Dendritic cell treated with granulocyte-macrophage colony-stimulating factor and Interleukin-4, amounts not matched to agents 40 ng/mL and 50 ng/mL, for 4 days (primary cell): ENCODE results near the gene CHD2.
"Not testable (repeated sequence)": the region's sequence is repeated elsewhere in the genome, so short reads cannot be mapped to it uniquely, and the experiment has no call there.

ENCODE experiments used
- H3K27ac Mint-ChIP-seq: one replicate; pipeline ENCODE4 v1.8.0; 2022; ENCODE audit warnings: mild to moderate bottlenecking, mixed read lengths
- H3K27me3 Mint-ChIP-seq: one replicate; pipeline ENCODE4 v1.8.0; 2022; ENCODE audit warnings: mild to moderate bottlenecking, mixed read lengths
- H3K36me3 Mint-ChIP-seq: one replicate; pipeline ENCODE4 v1.8.0; 2022; ENCODE audit warnings: low read depth, mixed read lengths
- H3K4me1 Mint-ChIP-seq: one replicate; pipeline ENCODE4 v1.8.0; 2022; ENCODE audit warnings: low read depth, mixed read lengths
- H3K4me3 Mint-ChIP-seq: one replicate; pipeline ENCODE4 v1.8.0; 2022; ENCODE audit warnings: mild to moderate bottlenecking, moderate library complexity, mixed read lengths
- H3K9me3 Mint-ChIP-seq: one replicate; pipeline ENCODE4 v1.8.0; 2022; ENCODE audit warnings: mixed read lengths
- intact Hi-C: fragments of 100-400 bp; cut with micrococcal nuclease; formaldehyde crosslinking; loops from one replicate; pipeline ENCODE4 v1.15.0; 2022

Gene CHD2

GRCh38 chr15:93033434-93034045 is 133.4 kb downstream of the CHD2 start:
- H3K36me3 Mint-ChIP-seq, result peaks cover 6% of the 10 kb centered on the region
- no peak overlapping the region for H3K4me3 Mint-ChIP-seq
- peaks cover 48% of the 10 kb centered on the region for H3K4me1 Mint-ChIP-seq
- H3K27me3 Mint-ChIP-seq, result peaks cover 20% of the 10 kb centered on the region
- H3K9me3 Mint-ChIP-seq, result no peaks in the 10 kb centered on the region
- intact Hi-C loops, result no loop called here
- H3K27ac Mint-ChIP-seq, result peak overlapping the region; percentile 8

- Mint-ChIP-seq H3K4me3 (no peak overlapping the region), H3K9me3 (no peaks in the 10 kb centered on the region), H3K36me3 (peaks cover 4% of the 10 kb centered on the region), H3K27me3 (peaks cover 21% of the 10 kb centered on the region), H3K4me1 (peaks cover 39% of the 10 kb centered on the region), H3K27ac (no peak overlapping the region)
- intact Hi-C loops, result no loop called here
Observed at GRCh38 chr15:93034512-93034911, 134.4 kb downstream of the CHD2 start.

- intact Hi-C loops, result no loop called here
- peaks cover 39% of the 10 kb centered on the region for H3K4me1 Mint-ChIP-seq
- peaks cover 26% of the 10 kb centered on the region for H3K27me3 Mint-ChIP-seq
- H3K36me3 Mint-ChIP-seq, result no peaks in the 10 kb centered on the region
- no peak overlapping the region for H3K4me3 Mint-ChIP-seq
- H3K27ac Mint-ChIP-seq, result peak overlapping the region; percentile 70
- H3K9me3 Mint-ChIP-seq, result no peaks in the 10 kb centered on the region
Observed at GRCh38 chr15:93035092-93035915, 135.2 kb downstream of the CHD2 start.

GRCh38 chr15:93035953-93036810 is 136.1 kb downstream of the CHD2 start:
- peaks cover 31% of the 10 kb centered on the region for H3K27me3 Mint-ChIP-seq
- H3K4me1 Mint-ChIP-seq, result peaks cover 41% of the 10 kb centered on the region
- intact Hi-C loops, result no loop called here
- peak overlapping the region; percentile 59 for H3K4me3 Mint-ChIP-seq
- H3K36me3 Mint-ChIP-seq, result no peaks in the 10 kb centered on the region
- peak overlapping the region; percentile 70 for H3K27ac Mint-ChIP-seq
- no peaks in the 10 kb centered on the region for H3K9me3 Mint-ChIP-seq

GRCh38 chr15:93036951-93037819 is 137.1 kb downstream of the CHD2 start:
- intact Hi-C loops, result no loop called here
- H3K4me3 Mint-ChIP-seq, result no peak overlapping the region
- no peaks in the 10 kb centered on the region for H3K36me3 Mint-ChIP-seq
- H3K27ac Mint-ChIP-seq, result peak overlapping the region; percentile 79
- no peaks in the 10 kb centered on the region for H3K9me3 Mint-ChIP-seq
- H3K4me1 Mint-ChIP-seq, result peaks cover 45% of the 10 kb centered on the region
- peaks cover 25% of the 10 kb centered on the region for H3K27me3 Mint-ChIP-seq

- H3K27me3 Mint-ChIP-seq, result peaks cover 25% of the 10 kb centered on the region
- H3K4me3 Mint-ChIP-seq, result no peak overlapping the region
- peaks cover 47% of the 10 kb centered on the region for H3K4me1 Mint-ChIP-seq
- H3K36me3 Mint-ChIP-seq, result no peaks in the 10 kb centered on the region
- H3K27ac Mint-ChIP-seq, result peak overlapping the region; percentile 79
- no peaks in the 10 kb centered on the region for H3K9me3 Mint-ChIP-seq
- intact Hi-C loops, result no loop called here
Observed at GRCh38 chr15:93037820-93038705, 137.9 kb downstream of the CHD2 start.

GRCh38 chr15:93039562-93040287 is 139.6 kb downstream of the CHD2 start:
- Mint-ChIP-seq H3K4me1 (peaks cover 47% of the 10 kb centered on the region), H3K27me3 (peaks cover 25% of the 10 kb centered on the region)
- H3K4me3 Mint-ChIP-seq, H3K27ac Mint-ChIP-seq, H3K36me3 Mint-ChIP-seq, intact Hi-C loops, H3K9me3 Mint-ChIP-seq: not testable (repeated sequence)

- peaks cover 25% of the 10 kb centered on the region for H3K27me3 Mint-ChIP-seq
- H3K36me3 Mint-ChIP-seq, result no peaks in the 10 kb centered on the region
- H3K4me1 Mint-ChIP-seq, result peaks cover 47% of the 10 kb centered on the region
- H3K4me3 Mint-ChIP-seq, result no peak overlapping the region
- intact Hi-C loops, result no loop called here
- no peak overlapping the region for H3K27ac Mint-ChIP-seq
- H3K9me3 Mint-ChIP-seq, result no peaks in the 10 kb centered on the region
Observed at GRCh38 chr15:93040288-93041158, 140.4 kb downstream of the CHD2 start.

GRCh38 chr15:93041159-93041547 is 141.0 kb downstream of the CHD2 start:
- Mint-ChIP-seq H3K9me3 (peaks cover 6% of the 10 kb centered on the region), H3K27ac (no peak overlapping the region), H3K27me3 (peaks cover 25% of the 10 kb centered on the region), H3K4me1 (peaks cover 43% of the 10 kb centered on the region), H3K36me3 (no peaks in the 10 kb centered on the region), H3K4me3 (no peak overlapping the region)
- intact Hi-C loops, result no loop called here

- H3K36me3 Mint-ChIP-seq, result no peaks in the 10 kb centered on the region
- peaks cover 33% of the 10 kb centered on the region for H3K4me1 Mint-ChIP-seq
- H3K4me3 Mint-ChIP-seq, result no peak overlapping the region
- H3K27me3 Mint-ChIP-seq, result peaks cover 27% of the 10 kb centered on the region
- intact Hi-C loops, result no loop called here
- H3K9me3 Mint-ChIP-seq, result peaks cover 13% of the 10 kb centered on the region
- no peak overlapping the region for H3K27ac Mint-ChIP-seq
Observed at GRCh38 chr15:93042211-93042610, 142.1 kb downstream of the CHD2 start.

GRCh38 chr15:93042691-93043378 is 142.7 kb downstream of the CHD2 start:
- Mint-ChIP-seq H3K9me3 (peaks cover 13% of the 10 kb centered on the region), H3K4me1 (peaks cover 32% of the 10 kb centered on the region), H3K36me3 (no peaks in the 10 kb centered on the region), H3K27ac (peak overlapping the region; percentile 17), H3K27me3 (peaks cover 30% of the 10 kb centered on the region), H3K4me3 (no peak overlapping the region)
- intact Hi-C loops, result no loop called here
